HepG2 (cell line): ENCODE results near the gene ACSF3. TPM values are rescaled to one million over a fixed set of nuclear protein-coding genes. Genes with fewer than 3 reads are reported as not detected.

Experiments used
- ATAC-seq: fragments of 200-7000 bp; cut with Tn5 transposase; 3 replicates; pipeline ENCODE4 v1.9.1; 2020; ENCODE audit warnings: mild to moderate bottlenecking, moderate library complexity
- BruUV-seq: library from RNA; stranded (reverse); fragments of 400-500 nt; replicated peaks from 2 replicates; lab custom pipeline; 2021; lab: Mats Ljungman, UMichigan
- CTCF ChIA-PET: fragments of 300-600 bp; formaldehyde crosslinking; extraction: SDS; loops from one replicate; lab custom pipeline; 2021; ENCODE audit warnings: low total read pairs, inconsistent platforms, low intra/inter-chr PET ratio; lab: Yijun Ruan, JAX
- POLR2A ChIA-PET: fragments of 350-600 bp; sonication (Branson Sonifier 250); formaldehyde crosslinking; loops from one replicate; lab custom pipeline; 2020; ENCODE audit warnings: antibody characterized with exemption, inconsistent platforms; lab: Yijun Ruan, JAX
- DNase-seq: peaks from one replicate; pipeline ENCODE4 v3.0.0-alpha.2; 2015; ENCODE audit warnings: low spot score
- FAIRE-seq: peaks from 3 replicates; lab custom pipeline; 2011; peaks lifted over from hg19 to GRCh38; lab: Jason Lieb, UNC
- H2AFZ ChIP-seq: one replicate; pipeline ENCODE4 v1.6.1; 2011; ENCODE audit warnings: low read length, inconsistent platforms
- H3K27ac ChIP-seq: fragments of 300-600 bp; 3 replicates; pipeline ENCODE4 v1.8.0; 2011; ENCODE audit warnings: mixed run types, mild to moderate bottlenecking, mixed read lengths, low read length, inconsistent platforms; ENCODE audit not compliant: insufficient read depth; ENCODE audit errors: extremely low read length
- H3K27me3 ChIP-seq, 2 experiments: fragments of 200-600 bp in 1 of 2; 2 replicates in 1 of 2; 3 replicates in 1 of 2; pipeline versions ENCODE4 v1.6.0 to v1.8.0; 2011; ENCODE audit warnings: low read length in 2 of 2, mild to moderate bottlenecking in 2 of 2, moderate library complexity in 2 of 2, inconsistent platforms in 1 of 2; ENCODE audit not compliant: insufficient read depth in 2 of 2, control insufficient read depth in 1 of 2
- H3K36me3 ChIP-seq, 2 experiments: fragments of 200-600 bp in 1 of 2; replicated peaks in 1 of 2; 2 replicates in 1 of 2; 3 replicates in 1 of 2; pipeline versions ENCODE4 v1.5.1 to v1.8.0; 2011; ENCODE audit warnings: low read length in 2 of 2, inconsistent platforms in 1 of 2; ENCODE audit not compliant: insufficient read depth in 2 of 2, control insufficient read depth in 1 of 2
- H3K4me1 ChIP-seq: 2 replicates; pipeline ENCODE4 v1.5.1; 2012; ENCODE audit warnings: low read length, inconsistent platforms; ENCODE audit not compliant: insufficient read depth
- H3K4me2 ChIP-seq: 2 replicates; pipeline ENCODE4 v1.6.0; 2011; ENCODE audit warnings: low read depth, low read length, inconsistent platforms
- H3K4me3 ChIP-seq, 3 experiments: fragments of 200-600 bp in 1 of 3; sonication (generic), shearing (Covaris generic) in 1 of 3; replicated peaks in 1 of 3; 2 replicates each; pipeline ENCODE4 v1.5.1; 2011 to 2016; ENCODE audit warnings: low read length in 3 of 3, inconsistent platforms in 2 of 3, low read depth in 2 of 3, mild to moderate bottlenecking in 2 of 3, control low read depth in 1 of 3, mixed read lengths in 1 of 3; ENCODE audit not compliant: insufficient read depth in 1 of 3
- H3K79me2 ChIP-seq: one replicate; pipeline ENCODE4 v1.6.1; 2011; ENCODE audit warnings: low read length, inconsistent platforms; ENCODE audit not compliant: insufficient read depth
- H3K9ac ChIP-seq: 2 replicates; pipeline ENCODE4 v1.6.0; 2011; ENCODE audit warnings: mild to moderate bottlenecking, low read depth, low read length, inconsistent platforms; ENCODE audit not compliant: insufficient read depth
- H3K9me3 ChIP-seq: 2 replicates; pipeline ENCODE4 v1.5.1; 2012; ENCODE audit warnings: mild to moderate bottlenecking, low read length
- H4K20me1 ChIP-seq: 2 replicates; pipeline ENCODE4 v1.6.0; 2011; ENCODE audit warnings: inconsistent platforms, mild to moderate bottlenecking, low read length, moderate library complexity; ENCODE audit not compliant: insufficient read depth
- NRL ChIP-seq: sonication (generic); formaldehyde crosslinking; IDR thresholded peaks from 2 replicates; pipeline ENCODE4 v1.5.0; 2020; ENCODE audit warnings: missing genetic modification reagents, mild to moderate bottlenecking, moderate library complexity, borderline replicate concordance
- SPEN ChIP-seq: sonication (generic); formaldehyde crosslinking; IDR thresholded peaks from 2 replicates; pipeline ENCODE4 v1.5.1; 2020; ENCODE audit warnings: low read depth, mild to moderate bottlenecking, missing genetic modification reagents
- ZBTB14 ChIP-seq: sonication (generic); formaldehyde crosslinking; IDR thresholded peaks from 2 replicates; pipeline ENCODE4 v1.4.0; 2020; ENCODE audit warnings: missing genetic modification reagents
- ZNF460 ChIP-seq: sonication (generic); formaldehyde crosslinking; IDR thresholded peaks from 2 replicates; pipeline ENCODE4 v1.5.1; 2020; ENCODE audit warnings: missing genetic modification reagents, mild to moderate bottlenecking, borderline replicate concordance
- WGBS: methylation state at CpG from one replicate; pipeline ENCODE4 v1.1.6; 2017; ENCODE audit warnings: low lambda C conversion rate; 5-methylcytosine and 5-hydroxymethylcytosine counted together
- in situ Hi-C: cut with HindIII; loops from 2 replicates; pipeline ENCODE4 v1.10.0; 2017; ENCODE audit warnings: low pct_unique_long_range_greater_than_20kb; ENCODE audit not compliant: extremely low pct_ligation_motif_present
- intact Hi-C: fragments of 100-400 bp; cut with micrococcal nuclease; formaldehyde crosslinking; loops from one replicate; pipeline ENCODE4 v1.10.0; 2022; ENCODE audit not compliant: unreplicated experiment
- polyA plus RNA-seq, 8 experiments: library from polyadenylated mRNA; depleted of rRNA in 3 of 8; stranded (reverse) in 7 of 8; unstranded in 1 of 8; fragments of >200 nt; fragmentation: Illumina TruSeq in 4 of 8; extraction: Trizol in 4 of 8; gene quantifications; 2 replicates each; pipeline versions ENCODE4 v1.2.1 to v1.2.3, GENCODE V29; 2011 to 2016; ENCODE audit warnings: low read depth in 4 of 8, missing spikeins in 1 of 8, mixed read lengths in 1 of 8; ENCODE audit not compliant: insufficient read depth in 1 of 8
- total RNA-seq, 5 experiments: library from RNA; depleted of rRNA; stranded (reverse); fragments of >200 nt; fragmentation: Illumina TruSeq; extraction: Trizol; gene quantifications; 2 replicates each; pipeline ENCODE4 v1.2.3, GENCODE V29; 2016; ENCODE audit warnings: low read depth in 1 of 5

ACSF3 gene
- total and polyA plus RNA-seq, 2 of the 13 experiments (the other 11 are each of a cell fraction or from before 2014, with no cell fraction given): 14.9 to 30.6 TPM

- Histone ChIP-seq H3K4me1 (0 out of 2 replicates have a peak, but pooled peaks cover under 1% of the 10 kb centered on the region), H3K27me3 (peaks cover 27 to 73% of the 10 kb centered on the region in 2 experiments), H2AFZ (no peak overlapping the region), H3K79me2 (no peaks in the 10 kb centered on the region), H3K9me3 (no peaks in the 10 kb centered on the region), H3K9ac (no peak overlapping the region), H4K20me1 (no peaks in the 10 kb centered on the region), H3K4me3 (no peak overlapping the region), H3K27ac (no peak overlapping the region)
- in situ Hi-C loops: no loop called here
- no peak for DNase-seq
- intact Hi-C loops: no loop called here
- FAIRE-seq: no peak
- no TSS peak for BruUV-seq
- WGBS: 6% methylated on average over 13 of the region's 13 CpGs
- POLR2A ChIA-PET: no interaction called here
- ATAC-seq: no peak
- TF ChIP-seq NRL (CRISPR knock-in tag): no peak
- TF ChIP-seq ZNF460 (CRISPR knock-in tag): no peak
- TF ChIP-seq, all 625 proteins: peak for 0
- Histone ChIP-seq H3K4me2 (no peak overlapping the region), H3K36me3 (no peaks in the 10 kb centered on the region)
- CTCF ChIA-PET: no interaction called here
Observed at GRCh38 chr16:89081556-89081955, 12.1 kb upstream of the ACSF3 start.

GRCh38 chr16:89084411-89084810 is 9.2 kb upstream of the ACSF3 start:
- WGBS: 19% methylated on average over 12 of the region's 12 CpGs
- Histone ChIP-seq H3K9ac (no peak overlapping the region), H3K9me3 (no peaks in the 10 kb centered on the region), H3K4me2 (no peak overlapping the region), H3K36me3 (no peaks in the 10 kb centered on the region), H2AFZ (no peak overlapping the region), H3K4me3 (no peak overlapping the region), H3K4me1 (peaks cover 21% of the 10 kb centered on the region), H3K79me2 (no peaks in the 10 kb centered on the region), H3K27ac (no peak overlapping the region), H3K27me3 (peaks cover 28 to 74% of the 10 kb centered on the region in 2 experiments), H4K20me1 (no peaks in the 10 kb centered on the region)
- ChIA-PET POLR2A (no interaction called here), CTCF (no interaction called here)
- BruUV-seq: no TSS peak
- no peak for FAIRE-seq
- TF ChIP-seq SPEN (CRISPR knock-in tag) (0 out of 2 replicates have a peak, but pooled peaks have one; percentile 30), ZBTB14 (CRISPR knock-in tag) (no peak)
- no peak for ATAC-seq
- in situ Hi-C loops (no loop called here), intact Hi-C loops (no loop called here)
- no peak for DNase-seq
